BJ (cell line): ENCODE results near the gene ACSF2. TPM values are rescaled to one million over a fixed set of nuclear protein-coding genes. Genes with fewer than 3 reads are reported as not detected.

ENCODE experiments used
- CTCF ChIA-PET: fragments of 350-600 bp; formaldehyde crosslinking; extraction: SDS; loops from one replicate; lab custom pipeline; 2021; ENCODE audit warnings: antibody characterized with exemption, inconsistent platforms; lab: Yijun Ruan, JAX
- POLR2A ChIA-PET: fragments of 300-600 bp; sonication (Branson Sonifier 250); formaldehyde crosslinking; extraction: SDS; loops from one replicate; lab custom pipeline; 2021; ENCODE audit warnings: antibody characterized with exemption; lab: Charles Lee
- DNase-seq: peaks from one replicate; pipeline ENCODE4 v3.0.0-alpha.2; 2011; ENCODE audit warnings: low read depth
- H3K27me3 ChIP-seq: 2 replicates; pipeline ENCODE4 v1.6.0; 2011; ENCODE audit warnings: low read length; ENCODE audit not compliant: control insufficient read depth, insufficient read depth
- H3K36me3 ChIP-seq: 2 replicates; pipeline ENCODE4 v1.5.1; 2011; ENCODE audit warnings: low read length; ENCODE audit not compliant: control insufficient read depth, insufficient read depth
- H3K4me3 ChIP-seq: 2 replicates; pipeline ENCODE4 v1.5.1; 2011; ENCODE audit warnings: low read depth, mild to moderate bottlenecking, control low read depth, low read length
- polyA plus RNA-seq: library from polyadenylated mRNA; depleted of rRNA; stranded (reverse); fragments of >200 nt; gene quantifications from 2 replicates; pipeline ENCODE4 v1.2.3, GENCODE V29; 2011
- TF ChIP-seq, protein P1 (sequence below): IDR thresholded peaks from 2 replicates; pipeline ENCODE4 v1.5.1; 2011; ENCODE audit warnings: low read depth, mild to moderate bottlenecking, control low read depth, inconsistent platforms, low read length, moderate library complexity; ENCODE audit not compliant: insufficient read depth

Gene ACSF2
- polyA plus RNA-seq, 1 experiment, result 25.4 TPM

DNA sequence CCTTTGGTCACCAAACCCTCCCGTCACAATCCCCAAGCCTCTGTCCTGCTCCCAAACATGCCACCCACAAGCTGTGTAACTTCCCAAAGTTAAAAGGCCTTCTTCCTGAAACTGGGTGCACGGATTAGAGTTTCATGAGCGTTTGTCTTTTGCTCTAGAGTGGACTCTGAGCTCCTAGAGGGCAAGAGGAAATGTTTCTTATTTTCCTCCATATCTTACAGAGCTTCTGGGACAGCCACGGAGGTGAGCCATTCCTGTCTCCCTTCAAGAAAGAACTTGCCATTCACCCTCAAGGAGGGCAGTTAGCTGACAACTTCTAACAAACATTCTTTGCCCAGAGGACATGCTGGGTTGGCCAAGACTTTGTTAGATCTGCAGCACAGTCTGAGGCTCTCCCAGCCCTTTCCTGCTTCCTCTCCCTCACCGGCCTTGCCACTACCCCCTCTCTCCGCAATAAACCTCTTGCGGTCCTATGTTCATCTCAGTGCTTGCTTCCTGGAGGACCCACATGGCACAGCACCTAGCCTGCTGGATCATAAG lies 79.6 kb downstream of the ACSF2 start:
- POLR2A ChIA-PET, result no interaction called here
- Histone ChIP-seq H3K4me3 (no peak overlapping the region), H3K36me3 (no peaks in the 10 kb centered on the region), H3K27me3 (no peaks in the 10 kb centered on the region)
- DNase-seq, result no peak
- CTCF ChIA-PET, result interaction anchor here (0.7 to 2.1 kb wide), 6 partner anchors 11 to 34 kb away, joined by 3 to 9 read pairs (median 5); partner anchors contain the start of gene RSAD1
- TF ChIP-seq, protein P1, sequence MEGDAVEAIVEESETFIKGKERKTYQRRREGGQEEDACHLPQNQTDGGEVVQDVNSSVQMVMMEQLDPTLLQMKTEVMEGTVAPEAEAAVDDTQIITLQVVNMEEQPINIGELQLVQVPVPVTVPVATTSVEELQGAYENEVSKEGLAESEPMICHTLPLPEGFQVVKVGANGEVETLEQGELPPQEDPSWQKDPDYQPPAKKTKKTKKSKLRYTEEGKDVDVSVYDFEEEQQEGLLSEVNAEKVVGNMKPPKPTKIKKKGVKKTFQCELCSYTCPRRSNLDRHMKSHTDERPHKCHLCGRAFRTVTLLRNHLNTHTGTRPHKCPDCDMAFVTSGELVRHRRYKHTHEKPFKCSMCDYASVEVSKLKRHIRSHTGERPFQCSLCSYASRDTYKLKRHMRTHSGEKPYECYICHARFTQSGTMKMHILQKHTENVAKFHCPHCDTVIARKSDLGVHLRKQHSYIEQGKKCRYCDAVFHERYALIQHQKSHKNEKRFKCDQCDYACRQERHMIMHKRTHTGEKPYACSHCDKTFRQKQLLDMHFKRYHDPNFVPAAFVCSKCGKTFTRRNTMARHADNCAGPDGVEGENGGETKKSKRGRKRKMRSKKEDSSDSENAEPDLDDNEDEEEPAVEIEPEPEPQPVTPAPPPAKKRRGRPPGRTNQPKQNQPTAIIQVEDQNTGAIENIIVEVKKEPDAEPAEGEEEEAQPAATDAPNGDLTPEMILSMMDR, result no peak

DNA sequence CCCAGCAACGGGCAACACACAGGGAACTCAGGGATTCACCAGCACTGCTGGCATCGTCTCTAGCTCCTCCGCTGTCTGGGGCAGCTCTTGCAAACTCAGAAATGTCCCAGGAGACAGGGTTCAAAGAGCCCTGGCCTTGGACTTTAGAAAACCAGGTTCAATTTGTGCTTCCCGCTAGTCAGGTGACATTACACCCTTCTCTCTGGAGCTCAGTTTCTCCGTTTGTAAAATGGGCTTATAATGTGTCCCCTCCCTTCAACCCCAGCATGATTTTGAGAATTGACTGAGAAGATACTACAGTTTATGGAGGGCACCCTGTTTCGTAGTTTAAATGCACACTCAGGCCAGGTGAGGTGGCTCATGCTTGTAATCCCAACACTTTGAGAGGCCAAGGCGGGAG lies 80.3 kb downstream of the ACSF2 start:
- ChIA-PET CTCF (interaction anchor here (1.0 to 2.0 kb wide), 5 partner anchors 23 to 120 kb away, joined by 3 to 9 read pairs (median 4); partner anchors contain the start of gene RSAD1), POLR2A (no interaction called here)
- Histone ChIP-seq H3K27me3 (no peaks in the 10 kb centered on the region), H3K36me3 (no peaks in the 10 kb centered on the region), H3K4me3 (no peak overlapping the region)
- TF ChIP-seq, protein P1, result no peak
- DNase-seq, result no peak

DNA sequence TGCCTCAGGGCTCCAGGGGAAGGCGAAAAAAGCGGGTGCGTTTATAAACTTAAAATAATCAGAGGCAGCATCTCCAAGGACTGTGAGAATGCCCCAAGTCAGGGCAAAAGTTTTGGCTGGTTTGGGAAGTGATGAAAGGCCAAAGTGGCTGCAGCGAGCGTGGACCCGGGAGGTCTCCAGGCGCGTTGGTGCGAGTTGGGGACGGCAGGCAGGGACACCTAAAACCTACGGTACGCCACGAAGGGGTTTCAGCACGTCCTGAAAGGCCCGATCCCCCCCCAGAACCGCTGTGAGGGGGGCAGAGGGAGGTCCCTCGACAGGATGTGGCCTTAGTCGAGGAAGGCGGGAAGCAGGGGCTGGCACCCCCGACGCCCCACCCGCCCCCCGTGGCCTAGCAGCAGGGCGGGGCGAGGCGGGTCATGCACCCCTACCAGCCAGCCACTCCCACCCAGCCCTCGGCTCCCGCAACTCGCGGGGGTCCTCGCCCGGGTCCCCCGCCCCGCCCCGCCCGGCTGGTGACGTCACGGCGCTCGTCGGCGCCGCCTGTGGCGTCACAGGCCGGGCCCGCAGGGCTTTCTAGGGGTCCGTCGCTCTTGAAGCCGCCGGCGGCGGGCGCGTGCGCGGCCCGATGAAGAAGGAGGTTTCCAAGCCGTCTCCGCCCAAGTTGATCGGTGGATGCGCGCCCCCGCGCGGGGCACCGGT lies 82.0 kb downstream of the ACSF2 start, which contains the start of gene MYCBPAP:
MYCBPAP (plus strand) TSS at position 569 of the 702 bp plus-strand sequence. CDS start 236 bp downstream, outside the sequence.
- H3K36me3 ChIP-seq, result no peaks in the 10 kb centered on the region
- H3K4me3 ChIP-seq, result peak within 1 kb of the TSS; percentile 49
- DNase-seq, result no peak
- POLR2A ChIA-PET, result no interaction called here
- CTCF ChIA-PET, result interaction anchor here (0.9 kb wide), 1 partner anchor 118 kb away, joined by 3 read pairs; no protein-coding TSS in a partner anchor
- TF ChIP-seq, protein P1, result peak; percentile 33; the same call in 1 of the 2 replicates
- no peaks in the 10 kb centered on the region for H3K27me3 ChIP-seq

DNA sequence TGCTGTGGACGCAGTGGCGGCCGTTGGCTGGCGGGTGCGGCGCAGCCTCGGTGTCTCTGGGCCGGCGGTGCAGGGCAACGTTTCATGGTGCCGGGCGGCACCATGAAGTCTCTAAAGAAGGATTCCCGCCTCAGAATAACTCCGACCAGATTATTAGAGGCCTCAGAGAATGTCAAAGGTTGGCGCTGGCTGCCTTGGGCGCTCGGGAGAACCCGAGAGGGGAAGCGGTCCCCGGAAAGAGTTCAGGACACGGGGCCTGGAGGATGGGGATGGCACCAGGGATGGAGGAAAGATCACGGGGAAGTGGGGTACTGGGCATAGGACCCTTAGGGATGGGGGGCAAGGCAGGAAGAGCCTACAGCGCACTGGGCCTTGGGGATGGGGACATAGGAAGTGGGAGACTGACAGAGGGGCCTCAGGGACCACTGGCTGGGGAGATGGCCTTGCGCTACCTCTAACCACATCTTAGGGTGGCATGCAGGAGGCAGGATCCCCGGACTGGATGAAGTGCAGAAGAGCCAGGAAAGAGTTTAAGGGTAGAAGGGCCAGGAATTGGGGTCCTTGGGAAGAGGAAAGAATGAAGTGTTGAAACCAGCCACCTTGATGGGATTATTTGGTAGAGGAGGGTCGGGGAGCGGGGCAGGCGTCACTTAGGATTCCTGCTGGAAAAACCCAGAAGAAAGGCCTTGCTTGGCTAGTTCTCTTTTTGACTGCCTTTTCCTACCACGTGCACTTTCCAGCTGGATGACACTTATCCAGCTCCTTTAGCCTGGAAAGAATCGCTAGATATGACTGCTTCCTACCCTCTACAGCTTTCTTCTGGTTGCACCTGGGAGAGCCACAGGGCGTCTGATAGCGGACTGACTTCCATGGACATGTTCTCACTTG lies 82.8 kb downstream of the ACSF2 start:
- Histone ChIP-seq H3K4me3 (peak overlapping the region; percentile 49), H3K36me3 (no peaks in the 10 kb centered on the region), H3K27me3 (no peaks in the 10 kb centered on the region)
- TF ChIP-seq, protein P1, result no peak
- CTCF ChIA-PET, result interaction anchor here (0.7 to 1.5 kb wide), 3 partner anchors 8 to 27 kb away, joined by 3 to 6 read pairs (median 4); no protein-coding TSS in a partner anchor
- DNase-seq, result no peak
- POLR2A ChIA-PET, result no interaction called here

DNA sequence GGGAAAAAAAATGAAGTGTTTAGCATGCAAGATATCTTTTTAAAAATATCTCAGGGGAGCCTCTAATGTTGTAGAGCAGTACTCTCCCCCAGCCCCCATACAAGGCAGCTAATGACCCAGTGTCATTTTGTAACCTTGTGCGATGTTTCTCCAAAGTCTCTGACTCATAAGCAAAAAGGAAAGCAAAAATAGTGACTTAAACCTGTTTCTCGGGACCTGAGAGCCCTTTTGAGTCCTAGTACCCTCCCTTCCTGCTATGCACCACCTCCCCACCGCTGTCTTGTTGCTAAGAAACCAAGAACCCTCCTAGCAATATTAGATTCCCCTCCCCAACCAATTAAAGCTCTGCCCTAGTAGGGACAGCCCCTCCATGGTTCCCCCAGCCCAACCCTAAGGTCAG lies 85.0 kb downstream of the ACSF2 start:
- Histone ChIP-seq H3K36me3 (no peaks in the 10 kb centered on the region), H3K27me3 (peaks cover 2% of the 10 kb centered on the region; the same call in 1 of the 2 replicates), H3K4me3 (no peak overlapping the region)
- ChIA-PET CTCF (interaction anchor here (1.6 kb wide), 1 partner anchor 32 kb away, joined by 4 read pairs; the partner anchor contains the start of gene RSAD1), POLR2A (no interaction called here)
- TF ChIP-seq, protein P1, result no peak
- DNase-seq, result no peak
